HG02840 (cell line): Measurements from ENCODE around the gene DLGAP3.

Experiments
- ATAC-seq: cut with Tn5 transposase; IDR thresholded peaks from one replicate; pipeline ENCODE4 v1.9.1; 2021; ENCODE audit warnings: mild to moderate bottlenecking, moderate library complexity, moderate number of reproducible peaks; ENCODE audit not compliant: unreplicated experiment, low FRiP score

Gene DLGAP3

DNA sequence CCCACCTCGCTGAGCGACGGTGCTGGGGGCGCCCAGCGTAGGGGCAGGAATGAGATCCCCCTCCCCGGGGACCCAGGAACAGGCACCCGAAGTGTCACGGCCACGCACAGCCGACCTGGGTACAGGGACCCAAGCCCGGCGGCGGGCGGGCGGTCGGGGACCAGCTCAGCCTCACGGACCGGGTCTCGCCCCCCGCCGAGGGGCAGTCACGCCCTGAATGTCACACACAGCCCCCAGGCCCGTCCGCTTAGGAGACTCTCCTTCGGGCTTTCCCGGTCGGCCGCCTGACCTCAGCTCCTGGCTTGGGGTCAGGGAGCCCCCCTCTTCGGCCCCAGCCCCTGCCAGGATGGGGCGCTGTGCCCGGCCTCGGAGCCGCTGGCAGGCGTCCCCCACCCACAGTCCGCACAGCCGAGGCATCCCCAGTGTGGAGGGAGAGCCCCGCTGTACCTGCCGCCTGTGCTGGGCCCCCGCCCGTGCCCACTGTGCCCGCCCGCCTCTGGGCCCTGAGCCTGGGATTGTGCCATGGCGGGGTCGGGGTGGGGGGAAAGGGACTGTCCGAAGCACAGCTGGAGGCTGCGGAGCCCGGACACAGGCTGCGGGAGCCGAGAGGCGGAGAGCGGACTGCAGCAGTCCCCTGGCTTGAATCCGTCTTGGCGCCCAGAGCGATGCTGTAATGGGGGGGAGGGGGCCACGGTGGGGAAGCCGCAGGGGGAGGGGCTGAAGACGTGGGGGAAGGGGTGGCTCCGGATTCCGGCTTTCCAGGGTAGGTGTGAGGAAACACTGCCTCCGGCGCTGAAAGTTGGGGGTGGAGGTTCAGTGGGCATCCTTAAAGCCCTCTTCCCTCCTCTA lies 627 bp upstream of the DLGAP3 start:
- no peak for ATAC-seq

DNA sequence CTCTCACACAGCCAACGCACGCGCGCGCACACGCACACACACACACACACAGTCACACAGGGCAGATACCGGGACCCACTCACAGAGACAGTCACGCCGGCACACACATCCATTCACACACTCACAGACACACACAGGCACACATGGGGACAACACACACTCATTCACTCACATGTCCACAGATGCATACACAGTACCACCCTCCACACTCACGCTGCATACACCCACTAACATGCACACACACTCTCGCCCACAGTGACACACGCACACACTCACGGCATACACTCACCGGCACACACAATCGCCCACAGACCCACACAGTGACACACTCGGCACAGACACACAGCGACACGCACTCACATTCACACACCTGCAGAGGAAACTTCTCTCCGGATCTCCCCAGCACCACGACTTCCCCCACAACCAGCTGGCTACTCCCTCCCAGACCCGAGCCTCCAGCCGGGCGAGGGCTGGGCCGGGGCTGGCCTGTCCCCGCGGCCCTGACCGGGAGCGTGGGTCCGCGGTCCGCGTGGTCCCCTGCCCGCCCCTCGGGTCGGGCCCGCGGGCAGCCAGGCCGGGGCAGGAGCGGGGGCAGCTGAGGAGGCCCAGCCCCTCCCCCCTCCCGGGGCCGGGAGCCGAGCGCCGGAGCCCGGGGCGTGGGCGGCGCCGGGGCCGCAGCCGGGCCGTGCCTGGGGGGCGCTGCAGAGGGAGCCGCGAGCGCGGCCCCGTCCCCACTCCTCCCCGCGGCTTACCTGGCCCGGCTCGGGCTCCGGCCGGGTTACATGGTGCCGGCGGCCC lies 552 bp downstream of the DLGAP3 start:
- ATAC-seq: no peak

DNA sequence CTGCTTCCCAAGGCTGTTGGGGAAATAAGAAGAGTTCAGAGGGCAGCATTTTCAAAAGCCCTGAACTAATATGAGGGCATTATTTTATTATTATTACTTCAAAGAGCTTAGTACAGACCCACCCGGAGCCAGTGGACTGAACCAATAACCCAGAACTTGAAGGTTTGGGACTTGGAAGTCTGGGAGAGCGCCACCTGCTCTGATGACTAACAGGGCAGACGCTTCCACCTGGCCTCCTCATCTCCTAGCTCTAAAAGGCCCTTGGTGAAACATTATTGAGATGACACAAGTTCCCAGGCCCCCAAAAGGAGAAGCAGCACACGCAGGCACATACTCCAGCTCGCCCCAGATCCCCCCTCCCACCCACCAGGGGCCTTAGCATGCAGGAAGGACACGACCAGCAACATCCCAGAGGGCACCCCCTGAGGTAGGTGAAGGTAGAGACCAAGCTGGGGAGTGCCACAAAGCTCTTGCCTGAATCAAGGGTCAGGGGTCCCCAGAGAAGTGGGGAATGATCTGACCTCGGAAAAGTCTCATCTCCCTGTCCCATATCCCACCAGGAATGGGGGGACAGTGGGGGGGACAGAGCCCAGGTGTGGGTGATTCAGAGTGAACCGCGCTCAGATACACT lies 1.3 kb downstream of the DLGAP3 start:
- ATAC-seq: no peak

DNA sequence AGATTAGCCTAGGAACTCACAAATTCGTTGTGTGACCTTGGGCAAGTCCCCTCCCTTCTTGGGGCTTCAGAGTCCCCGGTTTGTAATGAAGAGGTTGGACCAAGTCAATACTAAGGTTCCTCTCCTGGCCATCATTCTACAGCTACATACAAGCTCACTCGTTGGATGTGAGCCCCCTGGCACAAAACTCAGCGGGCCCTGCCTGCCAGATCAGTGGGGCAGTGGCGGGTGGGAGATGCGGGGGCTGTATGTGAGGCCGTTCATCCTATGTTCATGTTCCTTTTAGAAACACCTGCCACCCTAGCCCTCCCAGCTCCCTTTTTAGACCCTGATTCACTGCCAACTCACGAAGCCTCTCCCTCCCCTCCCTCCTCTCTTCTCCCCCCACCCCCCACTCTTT lies 2.1 kb downstream of the DLGAP3 start:
- ATAC-seq: no peak

DNA sequence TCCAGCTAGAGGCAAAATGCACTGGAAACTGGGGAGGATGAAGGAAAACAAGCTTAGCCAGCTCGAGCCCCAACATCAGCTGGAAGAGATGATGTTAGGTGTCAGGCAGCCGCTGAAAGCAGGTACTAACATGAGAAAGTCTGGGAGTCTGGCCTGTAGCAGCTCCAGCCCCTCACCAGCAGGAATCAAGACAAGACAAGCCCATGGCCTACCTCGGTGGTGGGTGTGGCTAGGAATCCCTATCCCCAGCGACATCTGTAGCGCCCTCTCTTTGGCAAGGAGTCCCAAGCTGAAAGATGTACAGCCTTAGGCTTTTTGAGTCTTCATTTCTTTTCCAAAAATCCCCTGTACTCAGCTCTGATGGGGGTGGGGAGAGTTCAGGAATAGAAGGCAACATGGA lies 2.6 kb downstream of the DLGAP3 start:
- no peak for ATAC-seq

DNA sequence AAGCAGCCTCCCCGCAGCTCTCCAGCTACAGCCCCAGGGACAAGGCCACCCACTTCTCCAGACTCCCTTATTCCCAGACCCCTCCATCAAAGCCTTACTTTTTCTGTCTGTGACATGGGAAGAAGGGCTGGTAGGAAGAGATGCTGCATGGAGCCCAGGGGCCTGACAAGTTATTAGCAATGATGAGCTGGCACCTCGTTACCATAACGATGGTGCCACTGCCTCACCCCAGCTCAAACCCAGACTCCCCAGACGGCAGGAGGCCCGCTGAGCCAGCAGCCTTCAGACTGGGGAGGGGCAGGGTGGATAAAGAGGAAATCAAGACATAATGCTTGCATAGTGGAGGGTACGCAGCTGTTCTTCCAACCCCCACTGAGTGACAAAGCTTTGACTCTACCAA lies 3.3 kb downstream of the DLGAP3 start:
- no peak for ATAC-seq

DNA sequence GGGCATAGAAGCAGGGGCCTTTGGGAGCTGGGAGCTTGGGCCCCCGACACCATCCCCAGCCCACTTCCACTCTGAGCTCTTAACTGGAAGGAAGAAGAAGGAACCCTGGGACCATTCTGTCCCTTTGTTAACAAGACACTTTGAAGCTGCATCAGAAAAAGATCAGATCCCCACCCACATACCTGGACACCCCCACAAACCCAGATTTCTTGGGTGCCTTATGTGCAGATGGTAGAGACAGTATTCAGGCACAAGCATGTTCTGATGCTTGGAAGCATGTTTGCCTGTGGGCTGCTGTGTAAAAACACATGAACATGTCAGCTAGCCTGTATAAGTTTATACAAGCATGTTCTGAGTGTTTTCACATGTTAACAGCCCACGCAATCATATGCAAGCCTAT lies 3.7 kb downstream of the DLGAP3 start:
- ATAC-seq: no peak

DNA sequence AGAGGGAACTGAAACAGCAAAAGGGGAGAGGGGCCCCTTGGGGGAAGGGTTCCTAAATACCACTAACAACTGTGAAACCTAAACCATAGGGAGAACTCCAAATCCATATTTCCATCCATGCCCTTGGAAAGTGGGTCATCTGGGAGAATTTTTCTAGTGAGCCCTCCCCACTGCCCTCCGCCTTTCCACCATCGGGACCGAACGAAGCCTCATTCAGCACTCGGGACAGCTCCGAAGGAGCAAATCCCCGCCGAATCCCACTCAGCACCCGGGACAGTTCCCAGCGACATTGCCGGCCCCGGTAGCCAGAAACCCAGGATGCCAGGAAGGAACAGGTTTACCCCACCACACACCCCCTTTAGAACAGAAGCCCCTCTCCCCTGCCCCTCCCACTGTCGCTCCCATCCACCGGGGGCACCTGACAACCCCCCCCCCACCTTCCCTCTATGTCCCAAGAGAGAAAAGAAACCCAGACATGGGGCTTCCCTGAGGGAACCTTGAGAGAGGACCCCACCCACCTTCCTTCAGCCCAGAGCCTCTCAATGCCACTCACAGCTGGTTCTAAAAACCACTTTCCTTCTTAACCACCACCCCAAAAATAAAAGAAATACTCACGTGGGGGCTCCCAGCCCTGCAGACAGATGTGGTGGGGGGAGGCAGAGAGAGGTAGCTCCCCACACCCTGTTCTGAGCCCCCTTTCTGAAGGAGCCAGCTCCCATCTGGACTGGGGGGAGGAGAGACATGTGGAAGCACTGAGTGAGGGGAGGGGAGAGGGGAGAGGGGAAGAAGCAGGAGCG lies 4.5 kb downstream of the DLGAP3 start:
- no peak for ATAC-seq

DNA sequence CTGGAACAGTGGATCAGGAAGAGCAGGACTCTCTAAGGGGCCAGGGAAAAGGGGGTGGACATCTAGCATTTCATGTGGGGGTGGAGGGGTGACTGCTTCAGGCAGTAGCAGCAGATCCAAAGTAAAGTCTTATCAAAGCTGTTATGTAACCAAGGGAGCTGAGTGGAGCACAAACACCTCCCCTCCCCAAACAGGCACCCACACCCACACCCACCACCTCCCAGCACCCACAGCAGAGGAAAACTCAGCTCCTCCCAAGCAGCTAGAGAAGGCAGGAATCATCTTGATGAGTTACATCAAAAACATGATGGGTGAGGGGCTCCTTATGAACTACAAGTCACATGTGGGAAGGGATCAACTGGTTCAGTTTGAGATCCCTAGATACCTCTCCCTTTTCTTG lies 6.0 kb downstream of the DLGAP3 start:
- no peak for ATAC-seq

DNA sequence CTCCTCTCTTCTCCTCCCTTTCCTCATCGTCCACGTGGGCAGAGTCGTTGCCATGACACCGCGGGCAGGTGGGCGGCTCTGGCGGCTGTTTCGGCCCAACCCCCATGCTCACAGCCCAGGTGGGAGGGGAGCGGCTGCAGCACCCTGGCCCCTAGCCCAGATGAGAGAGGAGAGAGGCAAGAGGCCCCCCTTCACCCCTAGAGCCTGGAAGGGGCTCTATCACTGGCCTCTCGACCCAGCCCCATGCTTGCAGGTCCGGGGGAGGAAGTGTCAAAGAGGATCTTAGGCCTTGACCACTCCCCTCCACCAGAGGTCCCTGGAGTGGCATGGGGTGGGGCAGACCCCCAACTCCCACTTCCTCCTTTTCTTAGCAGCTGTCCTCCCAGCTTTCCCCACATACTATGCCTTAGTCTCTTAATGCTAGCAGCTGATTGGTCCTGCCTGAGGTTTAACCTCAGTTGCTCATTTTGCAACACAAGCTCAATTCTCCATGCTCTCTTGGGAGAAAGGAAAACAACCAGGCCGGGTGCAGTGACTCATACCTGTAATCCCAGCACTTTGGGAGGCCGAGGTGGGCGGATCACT lies 10.4 kb downstream of the DLGAP3 start:
- ATAC-seq: no peak

DNA sequence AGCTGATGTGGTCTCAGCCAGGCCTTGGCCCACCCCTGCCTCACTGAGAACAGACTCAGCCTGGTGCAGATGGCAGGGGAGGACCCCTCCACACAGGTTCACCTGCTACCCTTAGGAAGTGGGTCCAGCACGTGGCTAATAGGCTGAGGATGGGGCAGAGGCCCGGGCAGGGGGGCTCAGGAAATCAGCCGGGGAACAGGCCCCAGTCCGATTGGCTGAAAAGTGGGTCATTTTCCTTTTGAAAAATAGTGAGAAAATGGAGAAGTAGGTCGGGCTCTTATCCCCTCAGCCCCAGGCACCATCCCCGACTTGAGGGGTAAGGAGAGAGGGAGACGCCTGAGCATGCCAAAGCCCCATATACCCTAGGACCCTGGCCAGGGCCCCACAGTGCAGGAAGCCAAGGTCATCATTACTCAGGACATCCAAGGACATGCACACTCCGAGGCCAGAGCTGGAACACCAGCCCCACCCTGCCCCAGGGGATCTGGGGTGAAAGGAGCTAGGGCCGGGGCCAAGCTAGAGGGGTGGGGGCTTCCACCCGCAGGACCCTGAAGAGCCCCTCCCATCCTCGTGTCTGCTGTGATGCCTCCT lies 11.0 kb downstream of the DLGAP3 start:
- no peak for ATAC-seq

DNA sequence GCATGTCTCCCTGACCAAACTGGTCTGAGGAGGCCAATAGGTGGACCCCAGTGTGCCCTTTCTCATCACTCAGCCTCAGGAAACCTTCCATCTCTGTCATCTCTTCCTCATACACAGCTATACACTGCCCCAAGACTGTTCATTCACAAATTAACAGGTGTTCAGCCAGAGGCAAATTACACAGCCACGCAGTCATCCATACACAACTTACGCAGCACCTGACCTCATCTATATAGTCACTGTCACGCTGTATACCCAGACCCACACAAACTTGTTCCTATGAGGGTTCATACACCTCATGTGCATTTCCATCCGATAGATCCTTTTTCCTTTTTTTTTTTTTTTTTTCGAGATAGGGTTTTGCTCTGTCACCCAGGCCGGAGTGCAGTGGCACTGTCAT lies 12.4 kb downstream of the DLGAP3 start:
- no peak for ATAC-seq

DNA sequence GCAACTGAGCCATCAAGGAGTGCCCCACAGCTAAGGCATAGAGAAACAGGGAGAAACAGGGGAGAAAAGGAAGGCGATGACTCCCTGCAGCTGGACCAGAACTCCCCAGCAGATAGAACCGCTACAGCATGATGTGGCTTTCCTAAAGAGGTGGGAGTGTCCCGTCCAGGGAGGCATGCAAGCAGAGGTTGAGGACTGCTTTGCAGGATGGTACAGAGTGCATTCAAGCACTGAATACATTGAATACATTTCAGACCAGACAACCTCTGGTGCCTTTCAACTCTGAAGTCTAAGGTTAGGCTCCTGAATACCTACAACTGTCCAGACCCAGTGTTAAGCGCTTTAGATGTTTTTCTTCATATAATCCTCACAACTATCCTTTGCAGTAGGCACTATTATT lies 13.3 kb downstream of the DLGAP3 start:
- ATAC-seq: no peak

DNA sequence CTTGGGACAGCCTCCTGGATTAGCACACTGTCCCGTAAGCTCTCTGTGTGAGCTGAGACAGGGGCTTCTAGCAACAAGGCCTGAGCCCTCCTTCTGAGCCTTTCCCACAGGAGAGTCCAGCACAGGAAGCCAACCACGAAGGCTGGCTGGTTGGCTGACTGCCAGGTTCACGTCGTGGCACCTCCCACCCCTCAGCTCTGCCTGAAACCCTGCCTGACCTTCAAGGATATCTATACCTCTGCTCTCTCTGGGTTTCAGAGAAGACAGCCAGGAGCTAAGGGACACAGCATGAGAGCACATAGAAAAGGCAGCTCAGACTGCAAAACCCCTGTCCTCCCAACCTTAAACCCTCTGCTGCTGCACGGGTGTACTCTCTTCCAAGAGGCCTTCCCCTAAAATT lies 13.9 kb downstream of the DLGAP3 start:
- ATAC-seq: no peak

DNA sequence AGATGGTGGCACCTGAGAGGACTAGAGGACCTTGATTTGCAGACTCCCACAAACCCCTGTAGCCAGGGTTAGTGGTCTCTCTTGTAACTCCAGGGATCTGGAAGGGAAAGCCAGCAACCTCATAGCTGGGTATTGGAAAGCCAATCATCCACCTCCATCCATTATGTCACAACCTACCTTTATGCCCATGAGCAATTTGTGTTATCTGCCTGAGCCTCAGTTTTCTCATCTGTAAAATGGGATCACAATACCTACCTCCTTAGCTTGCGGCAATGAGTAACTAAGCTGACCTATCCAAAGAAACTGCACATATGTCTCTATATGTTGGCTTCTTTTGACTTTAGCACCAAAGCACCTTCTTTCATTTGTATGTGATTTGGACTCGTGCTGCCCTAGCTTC lies 14.5 kb downstream of the DLGAP3 start:
- no peak for ATAC-seq

DNA sequence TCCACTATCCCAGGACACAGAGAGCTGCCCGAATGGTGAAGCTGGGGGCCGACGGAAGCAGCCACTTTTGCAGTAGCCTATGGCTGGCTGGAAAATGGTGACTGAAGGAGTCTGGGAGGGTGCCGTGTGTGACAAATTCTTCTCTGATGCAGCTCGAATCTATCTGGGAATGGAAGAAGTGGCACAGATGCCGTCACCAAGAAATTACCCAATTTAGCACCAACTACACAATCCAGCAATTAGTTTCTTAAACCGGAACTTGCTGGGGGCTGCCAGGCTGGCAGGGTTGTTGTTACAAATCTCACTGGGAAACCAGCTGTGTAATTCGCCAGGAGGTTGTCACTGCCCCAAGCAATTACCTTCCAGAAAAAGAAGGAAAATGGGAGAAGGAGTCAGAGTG lies 18.0 kb downstream of the DLGAP3 start:
- no peak for ATAC-seq

DNA sequence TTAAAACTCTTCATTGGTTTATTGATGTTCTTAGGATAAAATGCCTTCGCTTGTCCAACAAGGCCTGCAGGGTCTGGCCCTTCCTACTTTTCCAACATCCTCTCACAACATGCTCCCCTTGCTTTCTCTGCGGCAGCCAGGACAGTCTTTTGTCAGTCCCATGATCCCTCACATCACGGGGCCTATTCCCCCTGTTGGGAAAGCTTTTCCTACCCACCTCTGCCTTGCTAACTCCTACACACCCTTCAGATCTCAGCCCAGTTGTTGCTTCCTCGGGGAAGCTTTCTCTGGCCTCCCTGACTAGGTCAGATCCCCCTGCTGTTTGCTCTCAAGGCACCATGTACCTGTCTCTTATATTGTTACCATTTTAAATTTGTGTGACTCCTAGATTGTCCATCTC lies 19.0 kb downstream of the DLGAP3 start:
- no peak for ATAC-seq

DNA sequence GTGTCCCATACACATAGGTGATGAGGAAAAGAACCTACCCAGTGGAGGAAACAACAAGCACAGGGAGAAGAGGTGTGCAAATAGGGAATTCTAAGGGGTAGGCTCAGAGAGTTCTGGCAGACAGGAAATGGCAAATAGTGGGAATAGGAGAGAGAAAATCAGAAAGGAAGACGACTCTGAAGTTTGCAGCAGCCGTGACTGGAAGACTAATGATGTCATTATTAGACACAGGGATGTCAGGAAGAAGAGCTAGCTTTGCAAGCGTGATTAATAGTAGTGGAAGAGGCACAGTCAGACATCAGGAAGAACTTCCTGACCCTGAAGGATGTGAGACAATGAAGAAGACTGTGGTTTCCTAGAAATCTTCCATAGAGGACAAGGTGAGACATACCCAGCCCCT lies 21.1 kb downstream of the DLGAP3 start:
- no peak for ATAC-seq

DNA sequence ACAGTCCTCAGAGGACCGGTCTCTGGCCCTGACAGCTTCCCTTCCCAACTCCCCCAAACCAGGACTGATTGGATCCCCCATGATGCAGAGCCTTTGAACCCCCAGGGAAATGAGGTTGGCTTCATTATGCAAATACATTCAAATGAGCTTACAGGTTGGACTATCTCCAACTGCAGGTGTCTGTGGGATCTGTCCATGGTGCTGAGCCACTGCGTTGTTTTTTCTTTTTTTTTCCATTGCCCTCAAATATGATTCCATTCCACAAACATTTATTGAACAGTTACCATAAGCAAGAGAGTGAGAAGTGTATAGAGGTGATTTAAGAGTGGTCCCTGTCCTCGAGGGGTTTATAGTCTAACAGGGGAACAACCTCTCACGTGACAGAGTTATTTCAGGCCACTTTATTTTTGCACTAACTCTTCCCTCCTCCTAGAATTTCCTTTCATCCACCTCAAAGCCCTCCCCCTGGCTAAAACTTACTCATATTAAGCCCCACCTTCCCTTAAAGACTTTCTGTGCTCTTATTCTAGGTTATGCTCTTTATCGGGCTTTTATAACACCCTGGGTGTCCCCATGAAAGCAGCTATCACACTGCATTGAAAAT lies 21.9 kb downstream of the DLGAP3 start:
- no peak for ATAC-seq

DNA sequence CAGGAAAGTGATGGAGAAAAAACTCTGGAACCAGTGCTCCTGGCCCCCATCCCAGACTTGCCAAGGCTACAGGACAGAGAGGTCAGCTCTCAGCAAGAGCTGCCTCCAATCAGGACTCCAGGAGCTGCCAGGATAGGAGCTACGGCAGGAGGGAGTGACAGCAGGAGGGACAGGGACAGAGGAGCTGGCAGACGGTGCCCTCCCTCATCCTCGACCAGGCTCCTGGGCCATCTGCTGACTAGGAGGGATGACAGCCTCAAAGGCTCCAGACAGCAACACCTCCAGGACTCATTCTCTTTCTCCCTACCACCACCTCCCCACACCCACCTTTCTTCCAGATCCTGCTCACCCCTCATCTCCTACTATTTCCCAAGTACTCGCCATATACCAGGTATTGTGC lies 22.7 kb downstream of the DLGAP3 start:
- no peak for ATAC-seq
